ENCODE measurements around the gene CARMIL3.
A peak's percentile ranks its signal among the peaks of the same experiment; 100 is the strongest.

CARMIL3 gene

GRCh38 chr14:24060984-24061913 is 9.4 kb downstream of the CARMIL3 start:
- DNase-seq = no peak

- no peak for DNase-seq
Observed at GRCh38 chr14:24062216-24062980, 10.6 kb downstream of the CARMIL3 start.

- no peak for DNase-seq
Observed at GRCh38 chr14:24063263-24063836, 11.5 kb downstream of the CARMIL3 start.

- no peak for DNase-seq
Observed at GRCh38 chr14:24064091-24064795, 12.4 kb downstream of the CARMIL3 start.

- DNase-seq = no peak
Observed at GRCh38 chr14:24064856-24065255, 13.0 kb downstream of the CARMIL3 start.

- no peak for DNase-seq
Observed at GRCh38 chr14:24065408-24065807, 13.6 kb downstream of the CARMIL3 start.

GRCh38 chr14:24066496-24067132 is 14.8 kb downstream of the CARMIL3 start:
- DNase-seq = no peak

- peak in 40 of 58 donors; percentile 12 to 79 (median 38) for DNase-seq
Observed at GRCh38 chr14:24067133-24068082, 15.6 kb downstream of the CARMIL3 start.

- no peak for DNase-seq
Observed at GRCh38 chr14:24068711-24069410, 17.1 kb downstream of the CARMIL3 start.

- DNase-seq = no peak
Observed at GRCh38 chr14:24069411-24069735, 17.6 kb downstream of the CARMIL3 start.

- peak in 2 of 58 donors; percentile 55 to 65 for DNase-seq
Observed at GRCh38 chr14:24070285-24071143, 18.7 kb downstream of the CARMIL3 start.

GRCh38 chr14:24071144-24071697 is 19.4 kb downstream of the CARMIL3 start, which contains the start of gene CPNE6:
Gene CPNE6, plus strand, starts transcription at chr14:24071562. Its CDS starts 1,375 bp downstream, at chr14:24072937.
- DNase-seq = peak in 43 of 58 donors; percentile 18 to 87 (median 50)

GRCh38 chr14:24071836-24072430 is 20.1 kb downstream of the CARMIL3 start:
- DNase-seq = peak in 45 of 58 donors; percentile 18 to 88 (median 62)

- peak in 41 of 58 donors; percentile 13 to 88 (median 62) for DNase-seq
Observed at GRCh38 chr14:24072436-24072835, 20.6 kb downstream of the CARMIL3 start.

GRCh38 chr14:24072881-24073877 is 21.4 kb downstream of the CARMIL3 start:
- no peak for DNase-seq
